Mesenchymal stem cell (in vitro differentiated cells and primary cell): ENCODE results near the gene PDGFC.

Experiments
- DNase-seq: peaks from one replicate; pipeline ENCODE4 v3.0.0-alpha.2; 2013
- H2AFZ ChIP-seq: one replicate; pipeline ENCODE4 v1.6.1; 2013; ENCODE audit warnings: low read depth, mild to moderate bottlenecking, control low read depth, inconsistent platforms, low read length, moderate library complexity
- H2AK5ac ChIP-seq: 2 replicates; pipeline ENCODE4 v1.6.1; 2013; ENCODE audit warnings: low read length, moderate library complexity, mild to moderate bottlenecking, inconsistent platforms; ENCODE audit not compliant: severe bottlenecking
- H2BK120ac ChIP-seq: one replicate; pipeline ENCODE4 v1.6.1; 2013; ENCODE audit warnings: low read depth, mild to moderate bottlenecking, inconsistent platforms, low read length, moderate library complexity
- H2BK12ac ChIP-seq, 2 experiments: one replicate each; pipeline ENCODE4 v1.6.1; 2013; ENCODE audit warnings: inconsistent platforms in 2 of 2, low read length in 2 of 2, mild to moderate bottlenecking in 2 of 2, moderate library complexity in 2 of 2, control low read depth in 1 of 2
- H2BK15ac ChIP-seq: one replicate; pipeline ENCODE4 v1.6.1; 2013; ENCODE audit warnings: mild to moderate bottlenecking, low read depth, inconsistent platforms; ENCODE audit not compliant: poor library complexity, severe bottlenecking
- H2BK5ac ChIP-seq: 2 replicates; pipeline ENCODE4 v1.6.1; 2013; ENCODE audit warnings: low read depth, mild to moderate bottlenecking, low read length, control low read depth, inconsistent platforms; ENCODE audit not compliant: poor library complexity, severe bottlenecking
- H3K14ac ChIP-seq, 2 experiments: one replicate each; pipeline ENCODE4 v1.6.1; 2013; ENCODE audit warnings: inconsistent platforms in 2 of 2, low read length in 2 of 2, control low read depth in 1 of 2, mild to moderate bottlenecking in 1 of 2, moderate library complexity in 1 of 2
- H3K18ac ChIP-seq, 2 experiments: one replicate each; pipeline ENCODE4 v1.6.1; 2013; ENCODE audit warnings: inconsistent platforms in 2 of 2, low read length in 2 of 2, control low read depth in 1 of 2, low read depth in 1 of 2, mild to moderate bottlenecking in 1 of 2
- H3K23ac ChIP-seq, 2 experiments: one replicate each; pipeline ENCODE4 v1.6.1; 2013; ENCODE audit warnings: inconsistent platforms in 2 of 2, low read length in 2 of 2, mild to moderate bottlenecking in 2 of 2, moderate library complexity in 2 of 2, control low read depth in 1 of 2
- H3K27ac ChIP-seq: 2 replicates; pipeline ENCODE4 v1.5.1; 2013; ENCODE audit warnings: mild to moderate bottlenecking, moderate library complexity, low read length, control low read depth, inconsistent platforms; ENCODE audit not compliant: poor library complexity, severe bottlenecking
- H3K27me3 ChIP-seq, 2 experiments: 2 replicates each; pipeline versions ENCODE4 v1.6.1 to v1.7.0; 2013; ENCODE audit warnings: low read length in 2 of 2, mild to moderate bottlenecking in 2 of 2, moderate library complexity in 2 of 2, control low read depth in 1 of 2, inconsistent platforms in 1 of 2; ENCODE audit not compliant: control insufficient read depth in 1 of 2, insufficient read depth in 1 of 2
- H3K36me3 ChIP-seq, 2 experiments: 2 replicates each; pipeline versions ENCODE4 v1.6.1 to v1.7.0; 2013; ENCODE audit warnings: low read length in 2 of 2, control low read depth in 1 of 2, inconsistent platforms in 1 of 2, low read depth in 1 of 2, mild to moderate bottlenecking in 1 of 2; ENCODE audit not compliant: insufficient read depth in 2 of 2, control insufficient read depth in 1 of 2
- H3K4ac ChIP-seq, 2 experiments: one replicate each; pipeline ENCODE4 v1.6.1; 2013; ENCODE audit warnings: inconsistent platforms in 2 of 2, low read length in 2 of 2, mild to moderate bottlenecking in 2 of 2, moderate library complexity in 2 of 2, control low read depth in 1 of 2, low read depth in 1 of 2
- H3K4me1 ChIP-seq: 2 replicates; pipeline ENCODE4 v1.6.1; 2013; ENCODE audit warnings: low read depth, low read length, control low read depth; ENCODE audit not compliant: control insufficient read depth, insufficient read depth
- H3K4me2 ChIP-seq: 2 replicates; pipeline ENCODE4 v1.6.1; 2013; ENCODE audit warnings: low read length, mild to moderate bottlenecking, inconsistent platforms; ENCODE audit not compliant: poor library complexity, severe bottlenecking
- H3K4me3 ChIP-seq, 2 experiments: 2 replicates each; pipeline versions ENCODE4 v1.5.1 to v1.7.0; 2013; ENCODE audit warnings: low read length in 2 of 2, mild to moderate bottlenecking in 2 of 2, control low read depth in 1 of 2, low read depth in 1 of 2; ENCODE audit not compliant: insufficient read depth in 1 of 2
- H3K79me1 ChIP-seq: replicated peaks from 2 replicates; pipeline ENCODE4 v1.6.1; 2013; ENCODE audit warnings: mild to moderate bottlenecking, control low read depth, low read length, inconsistent platforms; ENCODE audit not compliant: poor library complexity, severe bottlenecking
- H3K9ac ChIP-seq: 2 replicates; pipeline ENCODE4 v1.7.0; 2013; ENCODE audit warnings: mild to moderate bottlenecking, low read length, moderate library complexity
- H3K9me3 ChIP-seq: 2 replicates; pipeline ENCODE4 v1.7.0; 2013; ENCODE audit warnings: mild to moderate bottlenecking, low read length; ENCODE audit not compliant: control insufficient read depth
- H4K8ac ChIP-seq: one replicate; pipeline ENCODE4 v1.6.1; 2013; ENCODE audit warnings: inconsistent platforms, mild to moderate bottlenecking, low read length, moderate library complexity
- H4K91ac ChIP-seq: one replicate; pipeline ENCODE4 v1.6.1; 2013; ENCODE audit warnings: mild to moderate bottlenecking, low read length, inconsistent platforms
- WGBS: methylation state at CpG from one replicate; pipeline ENCODE4 v1.1.7; 2013; ENCODE audit warnings: mixed read lengths; 5-methylcytosine and 5-hydroxymethylcytosine counted together

PDGFC gene

GRCh38 chr4:156779042-156779441 is 192.6 kb downstream of the PDGFC start:
- no peak for DNase-seq
- peak overlapping the region; percentile 79 for H2BK120ac ChIP-seq
- H2AK5ac ChIP-seq = no peak overlapping the region
- H3K27me3 ChIP-seq = no peaks in the 10 kb centered on the region
- no peak overlapping the region for H3K14ac ChIP-seq
- H2BK5ac ChIP-seq = peak overlapping the region; percentile 62
- peak overlapping the region in 1 of 2 experiments; percentile 58 for H3K4ac ChIP-seq
- H3K79me1 ChIP-seq = peaks cover 9% of the 10 kb centered on the region
- no peak overlapping the region for H4K91ac ChIP-seq
- 20% methylated on average over 2 of the region's 4 CpGs for WGBS
- peaks cover 3 to 4% of the 10 kb centered on the region in 2 experiments for H3K36me3 ChIP-seq
- peak overlapping the region; percentile 57 to 89 for H3K18ac ChIP-seq
- H4K8ac ChIP-seq = no peak overlapping the region
- H3K4me2 ChIP-seq = no peak overlapping the region
- H2BK15ac ChIP-seq = no peak overlapping the region
- no peak overlapping the region for H3K23ac ChIP-seq
- H3K9me3 ChIP-seq = no peaks in the 10 kb centered on the region
- no peak overlapping the region for H2BK12ac ChIP-seq
- peak overlapping the region; percentile 92 for H3K27ac ChIP-seq
- H3K4me1 ChIP-seq = peaks cover 5% of the 10 kb centered on the region
- H2AFZ ChIP-seq = no peak overlapping the region
- H3K4me3 ChIP-seq = peak overlapping the region in 1 of 2 experiments; percentile 13
- peak overlapping the region; percentile 82 for H3K9ac ChIP-seq

DNA sequence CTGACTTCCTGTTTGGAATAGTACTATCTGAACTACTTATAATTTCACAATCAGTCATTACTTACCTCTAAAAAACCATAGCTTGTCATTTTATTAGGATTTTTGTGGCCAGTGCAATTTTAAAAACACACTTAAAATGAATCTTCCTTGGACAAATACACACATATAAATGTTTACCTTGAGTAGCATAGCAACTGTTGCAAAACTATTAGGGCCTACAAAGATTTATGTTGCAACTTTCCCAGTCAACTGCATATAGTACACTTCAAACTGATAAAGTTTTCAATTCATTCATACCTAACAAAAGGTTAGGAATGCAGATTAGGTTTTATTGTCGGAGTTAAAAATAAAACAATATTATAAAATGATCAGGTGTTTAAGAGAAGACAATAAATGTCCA is 193.0 kb downstream of the PDGFC start:
- Histone ChIP-seq H3K27ac (peak overlapping the region; percentile 92), H4K91ac (no peak overlapping the region), H4K8ac (no peak overlapping the region), H2BK12ac (no peak overlapping the region), H3K36me3 (peaks cover 3 to 4% of the 10 kb centered on the region in 2 experiments), H2BK5ac (peak overlapping the region; percentile 62), H3K18ac (no peak overlapping the region), H3K4me2 (no peak overlapping the region), H2AFZ (no peak overlapping the region), H3K9me3 (no peaks in the 10 kb centered on the region), H3K23ac (no peak overlapping the region), H2BK15ac (no peak overlapping the region), H2BK120ac (no peak overlapping the region), H3K4me3 (peak overlapping the region in 1 of 2 experiments; percentile 13), H3K79me1 (peaks cover 9% of the 10 kb centered on the region), H3K4me1 (peaks cover 5% of the 10 kb centered on the region), H3K27me3 (no peaks in the 10 kb centered on the region), H3K4ac (no peak overlapping the region), H3K9ac (peak overlapping the region; percentile 82), H2AK5ac (no peak overlapping the region), H3K14ac (no peak overlapping the region)
- WGBS = no CpG with 5 or more reads among the region's 1 CpG
- peak; percentile 93 for DNase-seq

- H2BK15ac ChIP-seq = no peak overlapping the region
- no peak overlapping the region for H4K8ac ChIP-seq
- no peak overlapping the region for H2AK5ac ChIP-seq
- no peak overlapping the region for H2BK12ac ChIP-seq
- H3K79me1 ChIP-seq = peaks cover 6% of the 10 kb centered on the region
- H3K4me1 ChIP-seq = peaks cover 4% of the 10 kb centered on the region
- H3K4ac ChIP-seq = no peak overlapping the region
- H2BK120ac ChIP-seq = no peak overlapping the region
- no peak overlapping the region for H4K91ac ChIP-seq
- no peak overlapping the region for H2BK5ac ChIP-seq
- no CpG with 5 or more reads among the region's 1 CpG for WGBS
- H3K36me3 ChIP-seq = peaks cover under 1 to 1% of the 10 kb centered on the region in 2 experiments
- H3K23ac ChIP-seq = no peak overlapping the region
- H3K18ac ChIP-seq = no peak overlapping the region
- peak; percentile 60 for DNase-seq
- H3K9ac ChIP-seq = peak overlapping the region; percentile 82
- H3K9me3 ChIP-seq = no peaks in the 10 kb centered on the region
- no peak overlapping the region for H2AFZ ChIP-seq
- no peak overlapping the region for H3K14ac ChIP-seq
- no peaks in the 10 kb centered on the region for H3K27me3 ChIP-seq
- no peak overlapping the region for H3K4me3 ChIP-seq
- peak overlapping the region; percentile 23 for H3K27ac ChIP-seq
- H3K4me2 ChIP-seq = no peak overlapping the region
Observed at GRCh38 chr4:156778093-156778492, 193.5 kb downstream of the PDGFC start.

DNA sequence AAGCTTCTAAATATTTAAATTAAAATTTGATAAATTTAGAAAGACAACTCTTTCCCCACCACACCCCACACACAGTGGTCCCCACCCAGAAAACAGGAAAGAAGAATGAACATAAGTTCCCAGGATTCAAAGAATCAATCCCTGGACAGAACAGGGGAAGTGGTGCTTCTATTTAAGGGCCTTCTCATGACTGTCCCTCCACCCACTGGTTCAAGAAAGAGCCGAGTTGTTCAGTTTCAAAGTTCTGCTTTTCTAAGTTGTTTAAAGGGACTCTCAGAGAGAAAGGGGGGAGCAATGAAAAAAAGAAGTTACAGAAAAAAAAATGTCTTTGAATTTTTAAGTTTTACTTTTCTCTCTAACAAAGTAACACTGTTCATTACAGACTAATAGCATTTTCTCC is 195.8 kb downstream of the PDGFC start:
- H2BK12ac ChIP-seq = no peak overlapping the region
- H3K9ac ChIP-seq = peak overlapping the region; percentile 89
- DNase-seq = no peak
- peak overlapping the region; percentile 82 for H3K27ac ChIP-seq
- peak overlapping the region in 1 of 2 experiments; percentile 12 for H3K18ac ChIP-seq
- no peak overlapping the region for H2AFZ ChIP-seq
- peak overlapping the region; percentile 34 for H2BK120ac ChIP-seq
- no peak overlapping the region for H3K23ac ChIP-seq
- H3K4me2 ChIP-seq = no peak overlapping the region
- H4K8ac ChIP-seq = no peak overlapping the region
- no peaks in the 10 kb centered on the region for H3K36me3 ChIP-seq
- H3K27me3 ChIP-seq = no peaks in the 10 kb centered on the region
- no peaks in the 10 kb centered on the region for H3K9me3 ChIP-seq
- H3K4me3 ChIP-seq = no peak overlapping the region
- peak overlapping the region; percentile 97 for H2AK5ac ChIP-seq
- peak overlapping the region; percentile 19 for H2BK5ac ChIP-seq
- no CpG with 5 or more reads among the region's 1 CpG for WGBS
- no peak overlapping the region for H3K14ac ChIP-seq
- no peak overlapping the region for H4K91ac ChIP-seq
- H3K79me1 ChIP-seq = peaks cover 3% of the 10 kb centered on the region
- peaks cover 4% of the 10 kb centered on the region for H3K4me1 ChIP-seq
- no peak overlapping the region for H2BK15ac ChIP-seq
- no peak overlapping the region for H3K4ac ChIP-seq
